HepG2 (cell line): ENCODE measurements around the gene EGFR.

Experiments used
- RFX5 ChIP-seq: IDR thresholded peaks from 2 replicates; pipeline ENCODE4 v1.6.1; 2011; ENCODE audit warnings: low read depth, low read length, improper control_type of control experiment
- ZNF615 ChIP-seq: sonication (generic); formaldehyde crosslinking; IDR thresholded peaks from 2 replicates; pipeline ENCODE4 v1.5.0; 2020; ENCODE audit warnings: mild to moderate bottlenecking, missing genetic modification reagents, borderline replicate concordance

DNA sequence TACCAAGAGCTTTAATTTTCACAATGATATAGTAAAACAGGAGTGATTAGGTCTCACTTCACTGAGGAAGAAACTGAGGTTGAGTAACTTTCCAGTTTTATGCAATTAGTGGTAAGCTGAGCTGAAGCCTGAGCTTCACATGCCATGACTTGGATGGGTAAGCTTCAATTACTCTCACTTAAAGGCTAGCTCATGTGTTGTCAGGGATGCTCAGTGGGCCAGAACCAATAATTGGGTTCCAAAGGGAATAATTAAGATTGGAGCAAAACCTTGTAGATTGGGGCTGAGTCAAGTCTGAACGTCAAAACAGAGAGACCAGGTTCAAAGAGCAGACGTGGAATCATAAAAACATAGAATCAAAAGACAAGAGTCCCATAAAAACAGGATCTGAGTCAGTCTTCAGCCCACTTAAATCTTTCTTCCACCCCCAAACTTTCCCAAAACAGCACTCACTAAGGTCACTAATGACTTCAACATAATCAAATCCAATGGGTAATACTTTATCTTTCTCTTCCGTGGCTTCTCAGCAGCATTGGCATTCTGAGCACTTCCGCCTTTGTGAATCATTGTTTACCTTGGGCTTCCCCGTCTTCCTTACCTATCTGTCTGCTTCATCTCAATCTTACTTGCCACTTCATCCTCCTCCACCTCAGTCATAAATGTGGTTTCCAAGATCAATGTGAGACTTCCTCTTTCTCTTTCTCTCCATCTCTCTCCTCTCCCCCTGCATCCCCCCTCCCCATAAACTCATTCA is 23.0 kb upstream of the EGFR start:
- no peak for TF ChIP-seq RFX5
- no peak for TF ChIP-seq ZNF615 (CRISPR knock-in tag)
